DND-41 (cell line): ENCODE measurements around the gene IMPG1.
"Not testable (repeated sequence)": the region's sequence is repeated elsewhere in the genome, so short reads cannot be mapped to it uniquely, and the experiment has no call there.

Experiments used
- ATAC-seq: fragments of 200-7000 bp; cut with Tn5 transposase; 3 replicates; pipeline ENCODE4 v1.9.1; 2021; ENCODE audit warnings: low read depth; ENCODE audit not compliant: insufficient read depth
- DNase-seq: peaks from one replicate; pipeline ENCODE4 v3.0.0-alpha.2; 2020
- H2AFZ ChIP-seq: 2 replicates; pipeline ENCODE4 v1.6.0; 2012; ENCODE audit warnings: low read depth, low read length
- H3K27ac ChIP-seq: 2 replicates; pipeline ENCODE4 v1.5.1; 2012; ENCODE audit warnings: low read length, inconsistent platforms
- H3K27me3 ChIP-seq: fragments of 200-600 bp; sonication (generic); 2 replicates; pipeline ENCODE4 v1.6.0; 2012; ENCODE audit warnings: low read length, mild to moderate bottlenecking, inconsistent platforms; ENCODE audit not compliant: insufficient read depth, poor library complexity
- H3K36me3 ChIP-seq: 2 replicates; pipeline ENCODE4 v1.5.1; 2012; ENCODE audit warnings: low read length, inconsistent platforms; ENCODE audit not compliant: insufficient read depth
- H3K4me1 ChIP-seq: 2 replicates; pipeline ENCODE4 v1.5.1; 2012; ENCODE audit warnings: mild to moderate bottlenecking, low read length; ENCODE audit not compliant: insufficient read depth
- H3K4me2 ChIP-seq: 2 replicates; pipeline ENCODE4 v1.6.0; 2012; ENCODE audit warnings: mild to moderate bottlenecking, moderate library complexity, low read length, inconsistent platforms; ENCODE audit not compliant: insufficient read depth
- H3K4me3 ChIP-seq, 2 experiments: fragments of 200-600 bp in 1 of 2; shearing (Covaris generic) in 1 of 2; 2 replicates each; pipeline ENCODE4 v1.5.1; 2012 to 2016; ENCODE audit warnings: inconsistent platforms in 2 of 2, low read length in 2 of 2, mild to moderate bottlenecking in 2 of 2, low read depth in 1 of 2, moderate library complexity in 1 of 2
- H3K79me2 ChIP-seq: 2 replicates; pipeline ENCODE4 v1.6.0; 2012; ENCODE audit warnings: low read length, inconsistent platforms; ENCODE audit not compliant: insufficient read depth
- H3K9ac ChIP-seq: 2 replicates; pipeline ENCODE4 v1.6.0; 2012; ENCODE audit warnings: low read depth, mild to moderate bottlenecking, inconsistent platforms, low read length, moderate library complexity
- H3K9me3 ChIP-seq: 2 replicates; pipeline ENCODE4 v1.5.1; 2012; ENCODE audit warnings: low read length, moderate library complexity, mild to moderate bottlenecking, inconsistent platforms; ENCODE audit not compliant: insufficient read depth, severe bottlenecking
- H4K20me1 ChIP-seq: 2 replicates; pipeline ENCODE4 v1.6.0; 2012; ENCODE audit warnings: low read length; ENCODE audit not compliant: insufficient read depth
- CTCF ChIP-seq: IDR thresholded peaks from 2 replicates; pipeline ENCODE4 v1.5.1; 2012; ENCODE audit warnings: borderline replicate concordance, low read length, moderate library complexity, mild to moderate bottlenecking; ENCODE audit not compliant: poor library complexity, severe bottlenecking; ENCODE audit errors: extremely low read depth
- EZH2 ChIP-seq: IDR thresholded peaks from 3 replicates; pipeline ENCODE4 v1.6.1; 2012; ENCODE audit warnings: borderline replicate concordance, low read depth, mild to moderate bottlenecking, moderate library complexity, low read length, inconsistent platforms; ENCODE audit not compliant: severe bottlenecking

Gene IMPG1

GRCh38 chr6:75913040-75913439 lies 159.4 kb downstream of the IMPG1 start:
- Histone ChIP-seq H2AFZ (no peak overlapping the region), H4K20me1 (no peaks in the 10 kb centered on the region), H3K9me3 (no peaks in the 10 kb centered on the region), H3K27me3 (no peaks in the 10 kb centered on the region), H3K4me2 (no peak overlapping the region), H3K36me3 (no peaks in the 10 kb centered on the region), H3K4me3 (no peak overlapping the region), H3K27ac (no peak overlapping the region), H3K4me1 (no peaks in the 10 kb centered on the region), H3K79me2 (no peaks in the 10 kb centered on the region), H3K9ac (no peak overlapping the region)
- DNase-seq (no peak), ATAC-seq (no peak)
- TF ChIP-seq CTCF, result no peak
- TF ChIP-seq EZH2, result no peak

- no peak overlapping the region for H3K9ac ChIP-seq
- H4K20me1 ChIP-seq, result no peaks in the 10 kb centered on the region
- no peak overlapping the region for H2AFZ ChIP-seq
- H3K4me2 ChIP-seq, result no peak overlapping the region
- no peaks in the 10 kb centered on the region for H3K79me2 ChIP-seq
- DNase-seq (no peak), ATAC-seq (no peak)
- no peak overlapping the region for H3K4me3 ChIP-seq
- no peaks in the 10 kb centered on the region for H3K36me3 ChIP-seq
- no peak overlapping the region for H3K27ac ChIP-seq
- H3K27me3 ChIP-seq, result no peaks in the 10 kb centered on the region
- no peak for TF ChIP-seq EZH2
- no peak for TF ChIP-seq CTCF
- H3K9me3 ChIP-seq, result no peaks in the 10 kb centered on the region
- no peaks in the 10 kb centered on the region for H3K4me1 ChIP-seq
Measured at GRCh38 chr6:75907444-75907843, 165.0 kb downstream of the IMPG1 start.

- no peak for DNase-seq
- no peaks in the 10 kb centered on the region for H3K9me3 ChIP-seq
- TF ChIP-seq CTCF, result no peak
- TF ChIP-seq EZH2, result no peak
- no peak overlapping the region for H3K4me3 ChIP-seq
- no peak overlapping the region for H2AFZ ChIP-seq
- no peak overlapping the region for H3K9ac ChIP-seq
- no peak overlapping the region for H3K4me2 ChIP-seq
- H3K36me3 ChIP-seq, result no peaks in the 10 kb centered on the region
- no peaks in the 10 kb centered on the region for H3K4me1 ChIP-seq
- H3K79me2 ChIP-seq, result no peaks in the 10 kb centered on the region
- no peaks in the 10 kb centered on the region for H4K20me1 ChIP-seq
- no peak for ATAC-seq
- H3K27me3 ChIP-seq, result no peaks in the 10 kb centered on the region
- H3K27ac ChIP-seq, result no peak overlapping the region
Measured at GRCh38 chr6:75906871-75907270, 165.6 kb downstream of the IMPG1 start.

GRCh38 chr6:75905129-75905528 lies 167.3 kb downstream of the IMPG1 start:
- H3K27ac ChIP-seq, H3K4me3 ChIP-seq, H3K9ac ChIP-seq, H3K27me3 ChIP-seq, H3K36me3 ChIP-seq, ATAC-seq, H3K4me1 ChIP-seq, DNase-seq, H3K4me2 ChIP-seq, H2AFZ ChIP-seq, H4K20me1 ChIP-seq, H3K9me3 ChIP-seq, H3K79me2 ChIP-seq: not testable (repeated sequence)

GRCh38 chr6:75900216-75900615 lies 172.2 kb downstream of the IMPG1 start:
- not testable (repeated sequence) for H3K27ac ChIP-seq, H2AFZ ChIP-seq, H3K9me3 ChIP-seq, H3K79me2 ChIP-seq, DNase-seq, ATAC-seq, H4K20me1 ChIP-seq, H3K27me3 ChIP-seq, H3K4me2 ChIP-seq, H3K4me1 ChIP-seq, H3K36me3 ChIP-seq, H3K9ac ChIP-seq, H3K4me3 ChIP-seq
